IMR-90 (cell line): Measurements from ENCODE around the gene RNF224. TPM values are rescaled to one million over a fixed set of nuclear protein-coding genes. Genes with fewer than 3 reads are reported as not detected.

Source experiments
- ATAC-seq: fragments of 200-7000 bp; cut with Tn5 transposase; 2 replicates; pipeline ENCODE4 v1.9.1; 2020; ENCODE audit warnings: low read depth, mild to moderate bottlenecking, moderate library complexity
- BruUV-seq: library from RNA; stranded (reverse); fragments of 400-500 nt; replicated peaks from 2 replicates; lab custom pipeline; 2021; lab: Mats Ljungman, UMichigan
- CTCF ChIA-PET: fragments of 300-600 bp; formaldehyde crosslinking; extraction: SDS; loops from one replicate; lab custom pipeline; 2021; ENCODE audit warnings: antibody characterized with exemption; lab: Yijun Ruan, JAX
- POLR2A ChIA-PET: fragments of 300-600 bp; sonication (Branson Sonifier 250); formaldehyde crosslinking; loops from one replicate; lab custom pipeline; 2022; ENCODE audit warnings: antibody characterized with exemption; ENCODE audit not compliant: unreplicated experiment; lab: Charles Lee
- DNase-seq: peaks from one replicate; pipeline ENCODE4 v3.0.0; 2013
- H2AFZ ChIP-seq: replicated peaks from 2 replicates; pipeline ENCODE3; 2013; ENCODE audit warnings: low read length, mild to moderate bottlenecking; ENCODE audit not compliant: poor library complexity
- H2AK5ac ChIP-seq: 2 replicates; pipeline ENCODE4 v1.6.1; 2013; ENCODE audit warnings: low read depth, low read length, inconsistent platforms
- H2AK9ac ChIP-seq: replicated peaks from 2 replicates; pipeline ENCODE3; 2013; ENCODE audit warnings: mild to moderate bottlenecking, low read depth, low read length, moderate library complexity; ENCODE audit not compliant: poor library complexity
- H2BK120ac ChIP-seq: 2 replicates; pipeline ENCODE4 v1.6.1; 2013; ENCODE audit warnings: low read depth, low read length, inconsistent platforms
- H2BK15ac ChIP-seq: 3 replicates; pipeline ENCODE4 v1.6.1; 2013; ENCODE audit warnings: low read depth, low read length, inconsistent platforms
- H2BK20ac ChIP-seq: 2 replicates; pipeline ENCODE4 v1.6.1; 2013; ENCODE audit warnings: low read depth, mild to moderate bottlenecking, inconsistent platforms, low read length, moderate library complexity
- H2BK5ac ChIP-seq: 2 replicates; pipeline ENCODE4 v1.6.1; 2013; ENCODE audit warnings: mild to moderate bottlenecking, low read depth, low read length, inconsistent platforms; ENCODE audit not compliant: poor library complexity, severe bottlenecking
- H3K14ac ChIP-seq: replicated peaks from 2 replicates; pipeline ENCODE4 v1.6.1; 2013; ENCODE audit warnings: low read depth, low read length, inconsistent platforms
- H3K18ac ChIP-seq: 2 replicates; pipeline ENCODE4 v1.6.1; 2013; ENCODE audit warnings: low read depth, low read length, control low read depth
- H3K23ac ChIP-seq: 2 replicates; pipeline ENCODE4 v1.6.1; 2013; ENCODE audit warnings: low read depth, low read length, inconsistent platforms
- H3K27ac ChIP-seq: 2 replicates; pipeline ENCODE4 v1.5.1; 2013; ENCODE audit warnings: mild to moderate bottlenecking, control low read depth, low read length; ENCODE audit not compliant: insufficient read depth
- H3K27me3 ChIP-seq: 2 replicates; pipeline ENCODE4 v1.6.1; 2013; ENCODE audit warnings: low read length; ENCODE audit not compliant: control insufficient read depth, insufficient read depth
- H3K36me3 ChIP-seq: 2 replicates; pipeline ENCODE4 v1.6.1; 2013; ENCODE audit warnings: low read length, mixed read lengths; ENCODE audit not compliant: control insufficient read depth, insufficient read depth
- H3K4ac ChIP-seq: 2 replicates; pipeline ENCODE4 v1.6.1; 2013; ENCODE audit warnings: low read depth, low read length, inconsistent platforms
- H3K4me1 ChIP-seq: 2 replicates; pipeline ENCODE4 v1.6.1; 2013; ENCODE audit warnings: low read length, mixed read lengths; ENCODE audit not compliant: control insufficient read depth, insufficient read depth
- H3K4me2 ChIP-seq: 2 replicates; pipeline ENCODE4 v1.6.1; 2013; ENCODE audit warnings: low read depth, mild to moderate bottlenecking, control low read depth, low read length, moderate library complexity
- H3K4me3 ChIP-seq: 2 replicates; pipeline ENCODE4 v1.5.1; 2013; ENCODE audit warnings: low read depth, mild to moderate bottlenecking, control low read depth, low read length, moderate library complexity; ENCODE audit not compliant: insufficient read depth
- H3K56ac ChIP-seq: 2 replicates; pipeline ENCODE4 v1.6.1; 2013; ENCODE audit warnings: low read length, inconsistent platforms; ENCODE audit not compliant: insufficient read depth; ENCODE audit errors: extremely low read depth
- H3K79me1 ChIP-seq, 2 experiments: 2 replicates each; pipeline ENCODE4 v1.6.1; 2013; ENCODE audit warnings: low read length in 2 of 2, inconsistent platforms in 1 of 2, low read depth in 1 of 2
- H3K9ac ChIP-seq: 2 replicates; pipeline ENCODE4 v1.6.1; 2013; ENCODE audit warnings: low read depth, low read length, control low read depth
- H3K9me1 ChIP-seq: 2 replicates; pipeline ENCODE4 v1.6.1; 2013; ENCODE audit warnings: low read length, inconsistent platforms; ENCODE audit not compliant: insufficient read depth
- H3K9me3 ChIP-seq: 2 replicates; pipeline ENCODE4 v1.6.1; 2013; ENCODE audit warnings: low read length; ENCODE audit not compliant: control insufficient read depth, insufficient read depth
- H4K20me1 ChIP-seq: 2 replicates; pipeline ENCODE4 v1.6.1; 2013; ENCODE audit warnings: low read length, inconsistent platforms; ENCODE audit not compliant: insufficient read depth
- H4K5ac ChIP-seq: 2 replicates; pipeline ENCODE4 v1.6.1; 2013; ENCODE audit warnings: mild to moderate bottlenecking, low read depth, low read length, control low read depth
- H4K8ac ChIP-seq, 2 experiments: 2 replicates each; pipeline ENCODE4 v1.6.1; 2013; ENCODE audit warnings: low read depth in 2 of 2, low read length in 2 of 2, control low read depth in 1 of 2, inconsistent platforms in 1 of 2
- H4K91ac ChIP-seq: 2 replicates; pipeline ENCODE4 v1.6.1; 2013; ENCODE audit warnings: low read depth, low read length, inconsistent platforms; ENCODE audit not compliant: insufficient read depth
- BHLHE40 ChIP-seq: fragments of 150-350 bp; IDR thresholded peaks from 2 replicates; pipeline ENCODE4 v1.6.1; 2016; ENCODE audit warnings: mild to moderate bottlenecking, low read depth, low read length
- CEBPB ChIP-seq: IDR thresholded peaks from 2 replicates; pipeline ENCODE4 v1.6.1; 2012; ENCODE audit warnings: low read depth, low read length, improper control_type of control experiment
- CHD1 ChIP-seq: IDR thresholded peaks from 2 replicates; pipeline ENCODE4 v1.6.1; 2012; ENCODE audit warnings: low read depth, low read length, improper control_type of control experiment
- FOS ChIP-seq: fragments of 150-350 bp; IDR thresholded peaks from 2 replicates; pipeline ENCODE4 v1.6.1; 2016; ENCODE audit warnings: low read depth, low read length
- MAFK ChIP-seq: IDR thresholded peaks from 2 replicates; pipeline ENCODE4 v1.6.1; 2012; ENCODE audit warnings: low read depth, low read length, improper control_type of control experiment
- NFE2L2 ChIP-seq: fragments of 150-350 bp; IDR thresholded peaks from 2 replicates; pipeline ENCODE4 v1.6.1; 2016; ENCODE audit warnings: low read depth, mild to moderate bottlenecking, low read length
- POLR2A ChIP-seq: IDR thresholded peaks from 2 replicates; pipeline ENCODE4 v1.6.1; 2012; ENCODE audit warnings: mild to moderate bottlenecking, low read depth, low read length
- RAD21 ChIP-seq: IDR thresholded peaks from 2 replicates; pipeline ENCODE4 v1.6.1; 2012; ENCODE audit warnings: low read length, improper control_type of control experiment
- RFX5 ChIP-seq: IDR thresholded peaks from 2 replicates; pipeline ENCODE4 v1.8.0; 2012; ENCODE audit warnings: low read depth, mild to moderate bottlenecking, low read length, moderate library complexity
- WGBS, 2 experiments: methylation state at CpG; one replicate each; pipeline versions ENCODE4 v1.1.5 to v1.1.7; 2013; ENCODE audit warnings: missing lambda C conversion rate in 2 of 2; ENCODE audit not compliant: insufficient read length in 1 of 2; ENCODE audit errors: extremely low coverage in 2 of 2; 5-methylcytosine and 5-hydroxymethylcytosine counted together
- dilution Hi-C: fragments of 300-500 bp; cut with HindIII; formaldehyde crosslinking; loops from one replicate; pipeline ENCODE4 v1.14.3; 2018; ENCODE audit warnings: low sequenced_read_pairs; ENCODE audit not compliant: unreplicated experiment
- in situ Hi-C: fragments of 300-500 bp; cut with MboI; formaldehyde crosslinking; loops from 3 replicates; pipeline ENCODE4 v1.14.3; 2019; ENCODE audit warnings: low sequenced_read_pairs, inconsistent platforms, mixed read lengths
- intact Hi-C: fragments of 100-400 bp; cut with micrococcal nuclease; formaldehyde crosslinking; loops from 2 replicates; pipeline ENCODE4 v1.10.0; 2022
- polyA plus RNA-seq, 3 experiments: library from polyadenylated mRNA; depleted of rRNA; stranded (reverse); fragments of >200 nt; gene quantifications; 2 replicates each; pipeline ENCODE4 v1.2.3, GENCODE V29; 2012; ENCODE audit warnings: low replicate concordance in 1 of 3
- total RNA-seq: library from RNA; depleted of rRNA; stranded (reverse); fragments of >200 nt; gene quantifications from 2 replicates; pipeline ENCODE4 v1.2.3, GENCODE V29; 2012
- TF ChIP-seq, protein P1 (sequence below): conservative IDR thresholded peaks from 2 replicates; pipeline ENCODE4 v1.5.1; 2012; ENCODE audit warnings: mild to moderate bottlenecking, low read depth, low read length, improper control_type of control experiment
- TF ChIP-seq, protein P2 (sequence below): fragments of 150-350 bp; IDR thresholded peaks from 2 replicates; pipeline ENCODE4 v1.6.1; 2016; ENCODE audit warnings: low read depth, mild to moderate bottlenecking, low read length, moderate library complexity, borderline replicate concordance

RNF224 gene
- total and polyA plus RNA-seq, 2 of the 4 experiments (the other 2 are of a cell fraction), result not detected

DNA sequence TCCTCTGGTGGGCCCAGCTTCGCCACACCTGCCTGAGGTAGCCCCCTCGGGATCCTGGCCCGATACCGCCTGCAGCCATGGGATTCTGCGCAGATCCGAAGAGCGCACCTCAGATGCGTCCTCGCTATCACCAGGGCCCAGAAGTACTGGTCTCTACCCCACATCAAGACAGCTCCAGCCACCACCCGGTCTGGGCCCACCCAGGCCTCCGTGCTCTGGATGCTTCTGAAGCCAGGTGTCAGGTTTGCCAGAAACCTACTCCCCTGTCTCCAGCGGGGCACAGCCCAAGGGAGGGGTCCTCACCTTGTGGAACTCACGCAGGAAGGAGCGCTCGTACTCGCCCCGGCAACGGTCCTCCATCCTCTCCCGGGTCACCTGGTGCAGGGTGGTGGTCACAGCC is 41.4 kb upstream of the RNF224 start (continued):
- TF ChIP-seq, protein P1, sequence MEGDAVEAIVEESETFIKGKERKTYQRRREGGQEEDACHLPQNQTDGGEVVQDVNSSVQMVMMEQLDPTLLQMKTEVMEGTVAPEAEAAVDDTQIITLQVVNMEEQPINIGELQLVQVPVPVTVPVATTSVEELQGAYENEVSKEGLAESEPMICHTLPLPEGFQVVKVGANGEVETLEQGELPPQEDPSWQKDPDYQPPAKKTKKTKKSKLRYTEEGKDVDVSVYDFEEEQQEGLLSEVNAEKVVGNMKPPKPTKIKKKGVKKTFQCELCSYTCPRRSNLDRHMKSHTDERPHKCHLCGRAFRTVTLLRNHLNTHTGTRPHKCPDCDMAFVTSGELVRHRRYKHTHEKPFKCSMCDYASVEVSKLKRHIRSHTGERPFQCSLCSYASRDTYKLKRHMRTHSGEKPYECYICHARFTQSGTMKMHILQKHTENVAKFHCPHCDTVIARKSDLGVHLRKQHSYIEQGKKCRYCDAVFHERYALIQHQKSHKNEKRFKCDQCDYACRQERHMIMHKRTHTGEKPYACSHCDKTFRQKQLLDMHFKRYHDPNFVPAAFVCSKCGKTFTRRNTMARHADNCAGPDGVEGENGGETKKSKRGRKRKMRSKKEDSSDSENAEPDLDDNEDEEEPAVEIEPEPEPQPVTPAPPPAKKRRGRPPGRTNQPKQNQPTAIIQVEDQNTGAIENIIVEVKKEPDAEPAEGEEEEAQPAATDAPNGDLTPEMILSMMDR, result no peak
- TF ChIP-seq CHD1 (no peak), RAD21 (no peak)

DNA sequence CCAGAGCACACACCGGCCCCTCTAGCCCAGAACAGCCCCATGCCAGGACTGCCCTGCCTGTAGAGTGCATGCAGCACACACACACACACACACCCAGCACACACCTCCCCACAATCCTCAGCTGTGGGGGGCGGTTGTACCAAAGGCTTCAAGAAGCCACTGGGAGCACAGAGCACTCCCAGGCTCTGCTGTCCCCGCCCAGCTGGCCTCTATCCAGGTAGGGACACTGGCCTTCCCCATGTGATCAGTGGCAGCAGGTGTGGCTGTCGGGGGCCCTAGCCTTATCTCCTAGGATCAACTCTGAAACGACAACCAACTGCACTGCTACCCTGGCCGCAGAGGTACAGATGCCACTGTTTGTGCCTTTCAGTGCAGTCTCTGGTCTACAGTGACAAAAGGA is 40.9 kb upstream of the RNF224 start:
- ChIA-PET POLR2A (no interaction called here), CTCF (no interaction called here)
- H2BK5ac ChIP-seq, result no peak overlapping the region
- H3K79me1 ChIP-seq, result peaks cover 5 to 52% of the 10 kb centered on the region in 2 experiments
- H2BK120ac ChIP-seq, result no peak overlapping the region
- H2BK20ac ChIP-seq, result no peak overlapping the region
- no peak overlapping the region for H3K14ac ChIP-seq
- H3K36me3 ChIP-seq, result peaks cover 59% of the 10 kb centered on the region
- no peak overlapping the region for H3K9ac ChIP-seq
- no peak overlapping the region for H2AK5ac ChIP-seq
- H3K4me2 ChIP-seq, result no peak overlapping the region
- in situ Hi-C loops, result no loop called here
- H4K20me1 ChIP-seq, result peaks cover 20% of the 10 kb centered on the region; the same call in 1 of the 2 replicates
- DNase-seq (no peak), ATAC-seq (no peak)
- H3K27ac ChIP-seq, result no peak overlapping the region
- H3K27me3 ChIP-seq, result no peaks in the 10 kb centered on the region
- TF ChIP-seq RFX5, result no peak
- no peak for TF ChIP-seq RAD21
- no peak for TF ChIP-seq CEBPB
- TF ChIP-seq MAFK, result no peak
- TF ChIP-seq, protein P1, result no peak
- TF ChIP-seq, protein P2, sequence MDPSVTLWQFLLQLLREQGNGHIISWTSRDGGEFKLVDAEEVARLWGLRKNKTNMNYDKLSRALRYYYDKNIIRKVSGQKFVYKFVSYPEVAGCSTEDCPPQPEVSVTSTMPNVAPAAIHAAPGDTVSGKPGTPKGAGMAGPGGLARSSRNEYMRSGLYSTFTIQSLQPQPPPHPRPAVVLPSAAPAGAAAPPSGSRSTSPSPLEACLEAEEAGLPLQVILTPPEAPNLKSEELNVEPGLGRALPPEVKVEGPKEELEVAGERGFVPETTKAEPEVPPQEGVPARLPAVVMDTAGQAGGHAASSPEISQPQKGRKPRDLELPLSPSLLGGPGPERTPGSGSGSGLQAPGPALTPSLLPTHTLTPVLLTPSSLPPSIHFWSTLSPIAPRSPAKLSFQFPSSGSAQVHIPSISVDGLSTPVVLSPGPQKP, result no peak
- no peak for TF ChIP-seq NFE2L2
- TF ChIP-seq BHLHE40, result no peak
- no peak for TF ChIP-seq POLR2A
- TF ChIP-seq CHD1, result no peak
- TF ChIP-seq FOS, result no peak
- H4K8ac ChIP-seq, result no peak overlapping the region
- no peaks in the 10 kb centered on the region for H3K9me3 ChIP-seq
- H2BK15ac ChIP-seq, result no peak overlapping the region
- no peak overlapping the region for H3K18ac ChIP-seq
- 100% methylated on average over 1 of the region's 6 CpGs; no CpG with 5 or more reads in 1 of the 2 experiments for WGBS, 2 experiments
- H3K4me1 ChIP-seq, result peaks cover 16% of the 10 kb centered on the region
- no peak overlapping the region for H3K4ac ChIP-seq
- H3K9me1 ChIP-seq, result no peaks in the 10 kb centered on the region
- H2AFZ ChIP-seq, result no peak overlapping the region
- H4K5ac ChIP-seq, result no peak overlapping the region
- dilution Hi-C loops, result no loop called here
- intact Hi-C loops, result no loop called here
- H3K23ac ChIP-seq, result no peak overlapping the region
- H3K56ac ChIP-seq, result no peak overlapping the region
- H2AK9ac ChIP-seq, result no peak overlapping the region
- no peak overlapping the region for H4K91ac ChIP-seq
- no peak overlapping the region for H3K4me3 ChIP-seq
- no TSS peak for BruUV-seq
